Stimulated activated CD4-positive, alpha-beta T cell treated with anti-CD3 and anti-CD28 coated beads, Interleukin-15, amount 100 ng/mL, for 1 hour (primary cell): ENCODE results near the gene TRIM7.
A peak's percentile ranks its signal among the peaks of the same experiment; 100 is the strongest.
"Not testable (repeated sequence)": the region's sequence is repeated elsewhere in the genome, so short reads cannot be mapped to it uniquely, and the experiment has no call there.

ENCODE experiments used
- DNase-seq, 2 donors: peaks; one replicate each; pipeline ENCODE4 v3.0.0-alpha.2; 2020; ENCODE audit warnings: low read depth in 1 of 2, low spot score in 1 of 2

Gene TRIM7

GRCh38 chr5:181193656-181194055 lies 11.3 kb downstream of the TRIM7 start:
- no peak for DNase-seq

- no peak for DNase-seq
These were observed 12.5 kb downstream of the TRIM7 start for GRCh38 chr5:181192337-181193046.

- peak; percentile 95 to 96 for DNase-seq
These were observed 13.3 kb downstream of the TRIM7 start for GRCh38 chr5:181191526-181192336.

GRCh38 chr5:181190711-181191525 lies 14.1 kb downstream of the TRIM7 start:
- peak in 1 of 2 donors; percentile 33 for DNase-seq

GRCh38 chr5:181189962-181190710 lies 14.9 kb downstream of the TRIM7 start:
- DNase-seq = peak in 1 of 2 donors; percentile 37

GRCh38 chr5:181189363-181189961 lies 15.5 kb downstream of the TRIM7 start:
- DNase-seq = peak; percentile 29 to 33

- DNase-seq = peak; percentile 62 to 69
These were observed 16.2 kb downstream of the TRIM7 start for GRCh38 chr5:181188700-181189362.

- DNase-seq = peak in 1 of 2 donors; percentile 46
These were observed 17.3 kb downstream of the TRIM7 start for GRCh38 chr5:181187500-181188213.

- DNase-seq = no peak
These were observed 18.0 kb downstream of the TRIM7 start for GRCh38 chr5:181186986-181187499.

GRCh38 chr5:181186022-181186421 lies 19.0 kb downstream of the TRIM7 start:
- no peak for DNase-seq

GRCh38 chr5:181185560-181185959 lies 19.4 kb downstream of the TRIM7 start:
- no peak for DNase-seq

GRCh38 chr5:181184845-181185216 lies 20.2 kb downstream of the TRIM7 start:
- DNase-seq = no peak

- no peak for DNase-seq
These were observed 22.3 kb downstream of the TRIM7 start for GRCh38 chr5:181182651-181183050.

GRCh38 chr5:181181650-181182565 lies 23.1 kb downstream of the TRIM7 start:
- DNase-seq = peak in 1 of 2 donors; percentile 34

- not testable (repeated sequence) for DNase-seq
These were observed 27.4 kb downstream of the TRIM7 start for GRCh38 chr5:181177559-181177958.

GRCh38 chr5:181176254-181176952 lies 28.6 kb downstream of the TRIM7 start:
- DNase-seq = no peak
